HG02938 (cell line): ENCODE data around the gene GCGR.

Experiments
- ATAC-seq: cut with Tn5 transposase; IDR thresholded peaks from one replicate; pipeline ENCODE4 v1.9.1; 2021; ENCODE audit warnings: mild to moderate bottlenecking, moderate library complexity; ENCODE audit not compliant: unreplicated experiment

GCGR gene

DNA sequence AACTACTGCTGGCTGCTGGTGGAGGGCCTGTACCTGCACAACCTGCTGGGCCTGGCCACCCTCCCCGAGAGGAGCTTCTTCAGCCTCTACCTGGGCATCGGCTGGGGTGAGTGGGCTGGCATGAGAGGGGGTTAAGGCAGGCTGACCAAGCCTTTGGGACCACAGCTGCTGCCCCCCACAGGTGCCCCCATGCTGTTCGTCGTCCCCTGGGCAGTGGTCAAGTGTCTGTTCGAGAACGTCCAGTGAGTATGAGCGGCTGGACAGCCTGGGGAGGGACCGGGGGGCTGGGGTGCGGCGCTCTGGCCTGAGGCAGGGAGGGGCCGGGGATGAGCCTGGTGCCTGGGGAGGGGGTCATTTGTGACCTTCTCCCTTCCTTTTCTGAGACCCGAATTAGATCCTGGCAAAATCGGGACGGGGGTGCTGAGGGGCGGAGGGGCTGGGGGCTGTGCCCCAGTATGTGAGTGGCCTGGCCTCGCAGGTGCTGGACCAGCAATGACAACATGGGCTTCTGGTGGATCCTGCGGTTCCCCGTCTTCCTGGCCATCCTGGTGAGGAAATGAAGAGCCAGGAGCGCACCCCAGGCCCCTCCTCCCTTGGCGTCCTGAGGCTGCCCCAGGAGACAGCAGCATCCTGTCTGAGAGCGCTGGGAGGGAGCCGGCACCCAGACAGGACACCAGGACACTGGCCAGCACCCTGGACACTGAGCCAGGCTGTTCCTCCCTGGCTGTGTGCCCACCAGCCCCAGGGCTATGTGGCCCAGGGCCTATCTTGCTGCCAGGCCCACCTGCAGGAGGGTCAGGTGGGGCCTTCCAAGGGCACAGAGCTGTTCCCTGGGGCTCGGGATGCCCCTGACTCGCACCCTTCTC is 8.0 kb downstream of the GCGR start:
- no peak for ATAC-seq

DNA sequence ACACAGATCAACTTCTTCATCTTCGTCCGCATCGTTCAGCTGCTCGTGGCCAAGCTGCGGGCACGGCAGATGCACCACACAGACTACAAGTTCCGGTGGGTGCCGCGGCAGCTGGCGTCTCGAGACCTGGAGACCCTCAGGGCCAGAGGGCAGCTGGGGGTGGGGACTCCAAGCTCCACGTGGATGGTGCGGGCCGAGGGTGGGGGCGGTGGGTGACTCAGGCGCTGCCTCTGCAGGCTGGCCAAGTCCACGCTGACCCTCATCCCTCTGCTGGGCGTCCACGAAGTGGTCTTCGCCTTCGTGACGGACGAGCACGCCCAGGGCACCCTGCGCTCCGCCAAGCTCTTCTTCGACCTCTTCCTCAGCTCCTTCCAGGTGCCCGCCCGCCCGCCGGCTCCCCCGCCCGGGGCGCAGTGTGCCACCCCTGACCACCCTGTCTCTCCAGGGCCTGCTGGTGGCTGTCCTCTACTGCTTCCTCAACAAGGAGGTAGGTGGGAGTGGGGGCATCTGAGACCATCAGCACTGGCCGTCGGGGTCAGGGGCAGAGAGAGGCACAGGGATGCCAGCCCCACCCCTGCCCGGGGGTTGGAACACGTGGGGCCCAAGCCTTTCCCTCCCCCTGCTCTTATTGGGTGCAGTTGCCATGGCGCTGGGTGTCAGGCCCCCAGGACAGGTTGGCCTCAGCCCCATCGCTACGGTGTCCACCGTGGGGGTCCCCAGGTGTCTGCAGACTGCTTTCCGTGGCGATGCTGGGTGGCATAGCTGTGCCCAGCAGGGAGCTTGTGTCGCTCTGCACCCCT is 8.8 kb downstream of the GCGR start:
- ATAC-seq, result no peak

DNA sequence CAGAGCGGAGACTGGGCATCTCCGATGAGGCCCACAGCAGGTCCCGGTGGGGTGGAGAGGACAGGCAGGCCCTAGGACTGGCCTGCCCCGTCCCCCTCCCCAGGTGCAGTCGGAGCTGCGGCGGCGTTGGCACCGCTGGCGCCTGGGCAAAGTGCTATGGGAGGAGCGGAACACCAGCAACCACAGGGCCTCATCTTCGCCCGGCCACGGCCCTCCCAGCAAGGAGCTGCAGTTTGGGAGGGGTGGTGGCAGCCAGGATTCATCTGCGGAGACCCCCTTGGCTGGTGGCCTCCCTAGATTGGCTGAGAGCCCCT is 9.4 kb downstream of the GCGR start:
- ATAC-seq, result no peak

DNA sequence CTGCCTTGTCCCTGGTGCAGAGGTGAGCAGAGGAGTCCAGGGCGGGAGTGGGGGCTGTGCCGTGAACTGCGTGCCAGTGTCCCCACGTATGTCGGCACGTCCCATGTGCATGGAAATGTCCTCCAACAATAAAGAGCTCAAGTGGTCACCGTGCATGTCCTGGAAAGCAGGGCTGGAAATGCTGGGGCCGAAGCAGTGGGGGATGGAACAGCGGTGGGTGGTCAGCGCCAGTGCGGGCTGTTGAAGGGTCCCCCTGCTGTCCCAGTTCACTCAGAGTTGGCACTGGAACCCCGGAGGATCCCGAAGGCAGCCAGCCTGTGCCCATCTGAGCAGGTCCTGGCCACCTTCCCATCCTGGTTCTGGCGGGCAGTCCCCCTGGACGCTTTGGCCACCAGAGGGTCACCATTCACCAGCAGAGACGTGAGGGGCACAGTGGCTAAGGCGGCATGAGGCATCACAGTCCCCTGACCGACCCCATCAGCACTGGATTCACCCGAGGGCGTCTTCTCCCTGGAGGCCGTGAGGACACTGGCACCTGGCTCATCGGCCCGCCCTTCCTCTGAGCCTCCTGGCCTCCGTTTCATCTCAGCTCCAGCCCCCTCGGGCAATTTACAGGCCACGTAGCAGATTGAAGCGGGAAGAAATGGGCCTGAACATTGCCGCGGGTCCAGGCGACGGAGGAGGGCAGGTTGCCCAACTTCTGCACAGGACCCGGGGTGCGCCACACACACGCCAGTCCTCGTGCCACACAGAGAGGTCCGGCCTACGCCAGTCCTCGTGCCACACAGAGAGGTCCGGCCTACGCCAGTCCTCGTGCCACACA is 10.1 kb downstream of the GCGR start:
- ATAC-seq, result no peak

GRCh38 chr17:81814748-81815645 is 11.0 kb downstream of the GCGR start:
- no peak for ATAC-seq

GRCh38 chr17:81815646-81815986 is 11.7 kb downstream of the GCGR start:
- no peak for ATAC-seq

GRCh38 chr17:81817758-81818147 is 13.8 kb downstream of the GCGR start:
- no peak for ATAC-seq

GRCh38 chr17:81819708-81820107 is 15.8 kb downstream of the GCGR start:
- no peak for ATAC-seq

DNA sequence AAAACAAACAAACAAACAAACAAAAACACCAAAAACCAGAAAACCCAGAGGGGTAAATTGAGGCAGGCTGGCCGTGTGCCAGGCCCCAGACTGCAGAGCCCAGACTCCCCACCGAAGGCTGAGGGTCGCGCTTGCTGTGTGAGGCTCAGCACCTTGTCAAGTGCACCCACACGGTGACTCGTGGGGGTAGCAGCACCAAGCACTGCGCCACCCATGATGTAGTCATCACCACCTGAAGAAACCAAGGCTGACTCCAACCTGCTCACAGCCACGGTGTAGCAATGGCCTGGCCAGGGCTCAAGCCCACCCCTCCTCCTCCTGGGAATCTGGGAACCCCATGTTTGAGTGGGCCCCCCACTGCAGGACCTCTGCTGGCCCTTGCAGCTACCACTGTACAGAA is 17.2 kb downstream of the GCGR start:
- no peak for ATAC-seq

DNA sequence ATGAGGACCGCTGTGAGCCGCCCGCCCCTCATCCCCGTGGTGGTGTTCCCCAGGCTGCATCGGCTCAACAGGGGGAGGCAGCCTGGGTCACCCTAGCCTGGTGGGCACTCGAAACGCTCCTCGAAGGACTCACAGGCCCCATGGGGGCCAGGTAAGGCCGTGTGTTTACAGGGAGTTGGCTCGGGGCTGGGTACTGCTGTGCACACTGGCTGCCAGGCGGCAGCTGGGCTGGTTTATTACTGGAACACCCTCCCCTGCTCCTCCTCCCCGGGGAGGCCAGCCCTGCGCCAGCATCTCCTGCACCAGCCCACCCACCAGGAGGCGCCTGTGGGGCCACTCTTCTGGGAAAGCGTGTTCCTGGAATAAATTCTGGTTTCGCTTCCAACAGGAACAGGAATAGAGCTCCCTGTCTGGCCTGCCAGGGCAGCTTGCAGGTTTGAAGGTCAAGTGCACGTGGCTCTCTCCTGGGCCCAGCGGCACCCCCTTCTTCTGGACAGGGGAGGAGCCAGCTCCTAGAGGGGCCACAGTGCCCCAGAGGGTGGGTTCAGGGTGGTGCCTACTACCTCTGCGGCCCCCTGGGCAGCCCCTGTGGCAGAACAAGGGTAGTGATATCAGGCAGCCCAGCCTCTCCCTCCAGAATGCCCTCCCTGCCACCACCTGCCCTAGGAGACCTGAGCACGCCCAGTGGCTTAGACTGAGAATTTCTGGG is 17.8 kb downstream of the GCGR start:
- ATAC-seq, result no peak

GRCh38 chr17:81822312-81822637 is 18.3 kb downstream of the GCGR start:
- no peak for ATAC-seq

DNA sequence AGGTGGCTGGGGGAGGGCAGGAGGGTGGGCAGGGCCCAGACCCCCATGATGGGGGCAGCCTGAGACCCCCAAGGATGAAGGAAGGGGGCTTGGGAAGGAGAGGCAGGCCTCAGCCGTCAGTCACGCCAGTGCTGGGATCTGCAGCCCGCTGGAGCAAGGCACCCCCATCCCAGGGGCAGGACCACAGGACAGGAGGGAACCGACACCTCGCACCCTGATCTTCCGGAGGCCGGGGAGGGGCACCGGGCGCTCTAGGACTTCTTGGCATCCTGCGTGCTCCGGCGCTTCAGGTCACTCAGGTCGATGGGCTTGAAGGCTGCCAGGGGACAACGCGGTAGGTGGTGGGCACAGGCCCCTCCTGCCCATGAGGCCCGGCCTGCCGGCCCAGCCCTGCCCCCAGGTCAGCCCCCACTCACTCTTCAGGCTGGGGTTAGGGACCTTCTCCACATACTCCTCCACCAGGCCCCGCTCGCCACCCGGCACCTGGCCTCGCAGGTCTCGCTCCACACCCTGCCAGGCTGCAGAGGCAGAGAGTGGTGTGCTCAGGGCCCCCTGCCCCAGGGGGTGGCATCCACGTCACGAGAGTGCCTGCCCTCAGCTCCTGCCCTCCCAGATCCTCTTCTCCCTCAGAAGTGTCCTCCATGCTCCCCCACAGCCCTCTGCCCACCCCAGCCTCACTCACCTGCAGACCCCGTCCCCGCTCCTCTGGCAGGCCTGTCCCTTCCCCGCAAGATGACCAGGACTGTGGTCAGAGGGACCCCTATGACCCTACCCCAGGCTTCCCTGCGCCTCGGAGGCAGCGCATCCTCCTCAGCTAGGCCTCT is 19.3 kb downstream of the GCGR start:
- ATAC-seq, result no peak

DNA sequence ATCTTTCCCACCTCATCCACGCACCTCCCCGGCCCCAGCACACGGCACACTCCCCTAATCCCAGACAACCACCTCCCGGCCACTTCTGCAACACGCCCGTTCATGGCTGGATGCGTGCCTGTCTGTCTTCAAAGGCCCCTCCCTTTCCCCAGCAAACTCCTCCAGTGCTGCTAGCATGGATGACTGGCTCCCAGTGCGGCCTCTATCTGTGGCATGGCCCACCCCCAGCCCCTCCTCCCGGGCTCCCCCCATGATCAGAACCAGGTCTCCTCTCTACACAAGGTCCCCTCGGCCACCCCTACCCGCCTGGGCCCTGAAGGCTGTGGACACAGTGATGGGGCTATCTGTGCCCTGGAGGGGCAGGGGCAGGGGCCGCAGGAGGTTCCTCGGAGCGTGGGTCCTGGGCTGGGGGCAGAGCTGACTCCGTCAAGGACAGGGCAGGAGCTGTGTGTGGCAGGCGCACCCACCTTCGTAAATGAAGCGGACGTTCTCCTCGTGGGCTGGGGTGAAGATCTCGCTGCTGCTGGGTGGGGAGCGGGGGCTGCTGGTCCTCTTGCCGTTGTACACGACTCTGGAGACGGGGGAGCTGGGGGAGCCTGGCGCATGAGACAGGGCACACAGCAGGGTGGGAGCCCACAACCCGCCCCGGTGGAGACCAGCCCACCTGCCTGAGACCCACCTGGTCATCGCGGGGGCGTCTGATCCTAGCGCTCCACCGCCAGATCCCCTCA is 20.0 kb downstream of the GCGR start:
- no peak for ATAC-seq

DNA sequence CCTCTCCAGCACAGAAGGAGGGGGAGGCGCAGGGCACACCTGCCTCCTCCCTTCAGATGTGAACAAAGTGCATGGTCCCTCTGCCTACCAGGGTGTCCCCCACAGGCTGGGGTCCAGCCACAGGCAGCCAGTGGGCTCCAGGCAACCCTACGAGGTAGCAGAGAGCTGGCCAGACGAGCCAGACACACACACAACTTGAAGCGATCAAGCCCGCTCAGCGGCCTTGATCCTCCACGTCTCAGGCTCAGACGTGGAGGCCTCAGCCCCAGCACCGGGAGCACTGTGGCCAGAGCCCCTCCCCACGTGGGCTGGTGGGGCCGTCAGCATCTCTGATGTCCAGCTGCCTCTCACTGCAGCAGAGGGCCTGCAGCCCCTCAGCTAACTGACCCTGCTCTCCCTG is 20.6 kb downstream of the GCGR start:
- no peak for ATAC-seq

- ATAC-seq, result no peak
Observed at GRCh38 chr17:81825841-81826466, 22.0 kb downstream of the GCGR start.

- no peak for ATAC-seq
Observed at GRCh38 chr17:81828656-81829055, 24.7 kb downstream of the GCGR start.

DNA sequence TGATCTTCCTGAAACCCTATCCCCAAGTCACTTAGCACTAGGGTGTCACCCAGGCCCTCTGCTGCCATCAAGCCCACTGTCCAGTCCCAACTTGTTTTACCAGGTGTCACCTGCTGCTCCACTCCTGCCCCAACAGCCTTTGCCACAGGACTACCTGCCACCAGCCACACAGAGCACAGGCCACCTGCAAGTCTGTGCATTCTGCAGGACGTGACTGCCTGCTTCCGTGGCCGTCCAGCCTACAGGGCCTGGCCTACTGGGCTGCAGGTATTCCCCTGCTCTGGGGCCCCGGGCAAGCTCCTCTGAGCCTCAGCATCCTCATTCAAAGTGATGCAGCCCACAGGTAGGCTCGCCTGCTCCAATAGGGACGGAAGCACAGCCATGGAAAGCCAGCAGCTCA is 25.9 kb downstream of the GCGR start:
- ATAC-seq, result no peak

DNA sequence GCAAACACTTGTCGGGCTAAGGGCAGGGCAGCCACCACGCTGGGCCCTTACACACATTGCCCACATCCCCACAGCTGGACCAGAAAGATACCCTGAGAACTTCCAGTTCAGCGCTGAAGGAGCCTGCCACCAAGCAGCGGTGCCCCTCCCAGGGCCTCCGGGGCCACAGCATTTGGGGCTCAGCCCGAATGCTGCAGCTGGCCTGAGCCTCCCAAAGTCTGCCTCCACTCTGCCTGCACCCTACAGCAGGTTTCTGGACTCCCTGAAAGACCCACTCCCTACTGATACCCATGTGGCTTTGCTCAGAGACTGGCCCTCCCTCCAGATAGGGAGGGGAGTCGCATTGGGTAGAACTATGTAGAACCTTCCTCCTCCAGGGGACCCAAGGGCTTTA is 27.6 kb downstream of the GCGR start:
- no peak for ATAC-seq
